H1 (cell line): ENCODE measurements around the gene ST3GAL3. TPM values are rescaled to one million over a fixed set of nuclear protein-coding genes. Genes with fewer than 3 reads are reported as not detected.

Experiments
- BACH1 ChIP-seq: IDR thresholded peaks from 2 replicates; pipeline ENCODE4 v1.6.1; 2012; ENCODE audit warnings: low read length, improper control_type of control experiment
- KDM1A ChIP-seq: fragments of 200-600, 300-600 bp; sonication (generic); IDR thresholded peaks from 2 replicates; pipeline ENCODE4 v1.7.1; 2016; ENCODE audit warnings: mild to moderate bottlenecking, low read length, borderline replicate concordance
- MAFK ChIP-seq: IDR thresholded peaks from 2 replicates; pipeline ENCODE4 v1.6.1; 2012; ENCODE audit warnings: low read depth, mild to moderate bottlenecking, improper control_type of control experiment, low read length
- RFX5 ChIP-seq: IDR thresholded peaks from 2 replicates; pipeline ENCODE4 v1.6.1; 2011; ENCODE audit warnings: low read depth, low read length, improper control_type of control experiment, borderline replicate concordance
- SAP30 ChIP-seq: fragments of 300-600 bp; sonication (generic); IDR thresholded peaks from 2 replicates; pipeline ENCODE4 v1.7.1; 2012; ENCODE audit warnings: low read length, moderate library complexity, mild to moderate bottlenecking, inconsistent platforms; ENCODE audit not compliant: insufficient read depth, insufficient replicate concordance
- SIN3A ChIP-seq, 2 experiments: IDR thresholded peaks in 1 of 2; conservative IDR thresholded peaks in 1 of 2; 2 replicates each; pipeline ENCODE4 v1.6.1; 2011 to 2012; ENCODE audit warnings: low read length in 2 of 2, improper control_type of control experiment in 1 of 2, low read depth in 1 of 2, mild to moderate bottlenecking in 1 of 2
- SP1 ChIP-seq: IDR thresholded peaks from 2 replicates; pipeline ENCODE4 v1.6.1; 2011; ENCODE audit warnings: low read depth, low read length
- SRF ChIP-seq: IDR thresholded peaks from 2 replicates; pipeline ENCODE4 v1.6.1; 2011; ENCODE audit warnings: mild to moderate bottlenecking, low read depth, low read length, moderate library complexity
- ZNF274 ChIP-seq: IDR thresholded peaks from 2 replicates; pipeline ENCODE4 v1.7.0; 2012; ENCODE audit warnings: low read length, borderline replicate concordance; ENCODE audit errors: extremely low read depth
- polyA plus RNA-seq, 7 experiments: library from polyadenylated mRNA; depleted of rRNA in 3 of 7; stranded (reverse) in 5 of 7; unstranded in 2 of 7; fragments of >200 nt in 5 of 7; fragments of 200-250 nt in 2 of 7; gene quantifications; 1 replicate in 5 of 7; 2 replicates in 1 of 7; 4 replicates in 1 of 7; pipeline versions ENCODE4 v1.2.1 to v1.2.3, GENCODE V29; 2011 to 2013; ENCODE audit warnings: missing spikeins in 2 of 7, mixed read lengths in 2 of 7
- total RNA-seq: library from RNA; stranded (reverse); fragmentation: NEBNext Ultra II Directional; extraction: Animal tissue kit (Norgen Biotek cat#: 25700); gene quantifications from 2 replicates; pipeline ENCODE4 v1.2.1, GENCODE V29; 2021
- TF ChIP-seq, protein P1 (sequence below): fragments of 300-600 bp; sonication (generic); IDR thresholded peaks from 2 replicates; pipeline ENCODE4 v1.7.1; 2012; ENCODE audit warnings: low read length, moderate library complexity, mild to moderate bottlenecking, inconsistent platforms; ENCODE audit not compliant: insufficient replicate concordance

The ST3GAL3 gene
- total and polyA plus RNA-seq, 2 of the 8 experiments (the other 6 are each of a cell fraction or from before 2014, with no cell fraction given) = 6.8 to 7.0 TPM

DNA sequence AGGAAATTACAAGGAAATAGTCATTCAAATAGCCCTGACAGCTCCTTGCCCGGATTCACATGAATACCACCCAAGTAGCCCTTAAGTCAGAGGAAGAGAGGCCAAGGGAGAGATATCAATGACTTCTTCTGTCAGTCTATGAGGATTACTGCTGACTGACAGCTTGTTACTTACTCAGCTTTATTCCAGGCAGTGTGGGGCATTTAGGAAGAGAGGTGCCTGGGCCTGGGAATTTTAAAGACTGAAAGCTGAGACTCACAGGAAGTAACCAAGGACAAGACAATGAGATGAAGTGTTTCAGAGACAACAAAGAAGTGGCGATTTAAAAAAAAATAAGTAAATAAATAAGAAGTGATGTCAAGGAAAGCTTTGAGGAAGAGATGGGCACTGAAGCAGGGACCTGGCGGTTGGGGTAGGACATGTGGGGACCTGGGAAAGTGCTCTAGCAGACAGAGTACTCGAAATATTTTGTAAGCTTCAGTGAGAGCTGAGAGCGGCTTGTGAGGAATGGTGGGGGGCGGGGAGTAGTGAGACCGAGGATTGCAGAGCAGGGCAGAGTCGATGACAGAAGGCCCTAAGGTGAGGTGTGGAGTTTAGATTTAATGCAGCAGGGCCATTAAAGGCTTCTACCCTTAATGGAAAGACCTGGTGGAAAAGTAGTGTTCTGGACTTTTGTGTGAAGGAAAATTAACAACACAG lies 58.9 kb downstream of the ST3GAL3 start (continued):
- TF ChIP-seq, protein P1, sequence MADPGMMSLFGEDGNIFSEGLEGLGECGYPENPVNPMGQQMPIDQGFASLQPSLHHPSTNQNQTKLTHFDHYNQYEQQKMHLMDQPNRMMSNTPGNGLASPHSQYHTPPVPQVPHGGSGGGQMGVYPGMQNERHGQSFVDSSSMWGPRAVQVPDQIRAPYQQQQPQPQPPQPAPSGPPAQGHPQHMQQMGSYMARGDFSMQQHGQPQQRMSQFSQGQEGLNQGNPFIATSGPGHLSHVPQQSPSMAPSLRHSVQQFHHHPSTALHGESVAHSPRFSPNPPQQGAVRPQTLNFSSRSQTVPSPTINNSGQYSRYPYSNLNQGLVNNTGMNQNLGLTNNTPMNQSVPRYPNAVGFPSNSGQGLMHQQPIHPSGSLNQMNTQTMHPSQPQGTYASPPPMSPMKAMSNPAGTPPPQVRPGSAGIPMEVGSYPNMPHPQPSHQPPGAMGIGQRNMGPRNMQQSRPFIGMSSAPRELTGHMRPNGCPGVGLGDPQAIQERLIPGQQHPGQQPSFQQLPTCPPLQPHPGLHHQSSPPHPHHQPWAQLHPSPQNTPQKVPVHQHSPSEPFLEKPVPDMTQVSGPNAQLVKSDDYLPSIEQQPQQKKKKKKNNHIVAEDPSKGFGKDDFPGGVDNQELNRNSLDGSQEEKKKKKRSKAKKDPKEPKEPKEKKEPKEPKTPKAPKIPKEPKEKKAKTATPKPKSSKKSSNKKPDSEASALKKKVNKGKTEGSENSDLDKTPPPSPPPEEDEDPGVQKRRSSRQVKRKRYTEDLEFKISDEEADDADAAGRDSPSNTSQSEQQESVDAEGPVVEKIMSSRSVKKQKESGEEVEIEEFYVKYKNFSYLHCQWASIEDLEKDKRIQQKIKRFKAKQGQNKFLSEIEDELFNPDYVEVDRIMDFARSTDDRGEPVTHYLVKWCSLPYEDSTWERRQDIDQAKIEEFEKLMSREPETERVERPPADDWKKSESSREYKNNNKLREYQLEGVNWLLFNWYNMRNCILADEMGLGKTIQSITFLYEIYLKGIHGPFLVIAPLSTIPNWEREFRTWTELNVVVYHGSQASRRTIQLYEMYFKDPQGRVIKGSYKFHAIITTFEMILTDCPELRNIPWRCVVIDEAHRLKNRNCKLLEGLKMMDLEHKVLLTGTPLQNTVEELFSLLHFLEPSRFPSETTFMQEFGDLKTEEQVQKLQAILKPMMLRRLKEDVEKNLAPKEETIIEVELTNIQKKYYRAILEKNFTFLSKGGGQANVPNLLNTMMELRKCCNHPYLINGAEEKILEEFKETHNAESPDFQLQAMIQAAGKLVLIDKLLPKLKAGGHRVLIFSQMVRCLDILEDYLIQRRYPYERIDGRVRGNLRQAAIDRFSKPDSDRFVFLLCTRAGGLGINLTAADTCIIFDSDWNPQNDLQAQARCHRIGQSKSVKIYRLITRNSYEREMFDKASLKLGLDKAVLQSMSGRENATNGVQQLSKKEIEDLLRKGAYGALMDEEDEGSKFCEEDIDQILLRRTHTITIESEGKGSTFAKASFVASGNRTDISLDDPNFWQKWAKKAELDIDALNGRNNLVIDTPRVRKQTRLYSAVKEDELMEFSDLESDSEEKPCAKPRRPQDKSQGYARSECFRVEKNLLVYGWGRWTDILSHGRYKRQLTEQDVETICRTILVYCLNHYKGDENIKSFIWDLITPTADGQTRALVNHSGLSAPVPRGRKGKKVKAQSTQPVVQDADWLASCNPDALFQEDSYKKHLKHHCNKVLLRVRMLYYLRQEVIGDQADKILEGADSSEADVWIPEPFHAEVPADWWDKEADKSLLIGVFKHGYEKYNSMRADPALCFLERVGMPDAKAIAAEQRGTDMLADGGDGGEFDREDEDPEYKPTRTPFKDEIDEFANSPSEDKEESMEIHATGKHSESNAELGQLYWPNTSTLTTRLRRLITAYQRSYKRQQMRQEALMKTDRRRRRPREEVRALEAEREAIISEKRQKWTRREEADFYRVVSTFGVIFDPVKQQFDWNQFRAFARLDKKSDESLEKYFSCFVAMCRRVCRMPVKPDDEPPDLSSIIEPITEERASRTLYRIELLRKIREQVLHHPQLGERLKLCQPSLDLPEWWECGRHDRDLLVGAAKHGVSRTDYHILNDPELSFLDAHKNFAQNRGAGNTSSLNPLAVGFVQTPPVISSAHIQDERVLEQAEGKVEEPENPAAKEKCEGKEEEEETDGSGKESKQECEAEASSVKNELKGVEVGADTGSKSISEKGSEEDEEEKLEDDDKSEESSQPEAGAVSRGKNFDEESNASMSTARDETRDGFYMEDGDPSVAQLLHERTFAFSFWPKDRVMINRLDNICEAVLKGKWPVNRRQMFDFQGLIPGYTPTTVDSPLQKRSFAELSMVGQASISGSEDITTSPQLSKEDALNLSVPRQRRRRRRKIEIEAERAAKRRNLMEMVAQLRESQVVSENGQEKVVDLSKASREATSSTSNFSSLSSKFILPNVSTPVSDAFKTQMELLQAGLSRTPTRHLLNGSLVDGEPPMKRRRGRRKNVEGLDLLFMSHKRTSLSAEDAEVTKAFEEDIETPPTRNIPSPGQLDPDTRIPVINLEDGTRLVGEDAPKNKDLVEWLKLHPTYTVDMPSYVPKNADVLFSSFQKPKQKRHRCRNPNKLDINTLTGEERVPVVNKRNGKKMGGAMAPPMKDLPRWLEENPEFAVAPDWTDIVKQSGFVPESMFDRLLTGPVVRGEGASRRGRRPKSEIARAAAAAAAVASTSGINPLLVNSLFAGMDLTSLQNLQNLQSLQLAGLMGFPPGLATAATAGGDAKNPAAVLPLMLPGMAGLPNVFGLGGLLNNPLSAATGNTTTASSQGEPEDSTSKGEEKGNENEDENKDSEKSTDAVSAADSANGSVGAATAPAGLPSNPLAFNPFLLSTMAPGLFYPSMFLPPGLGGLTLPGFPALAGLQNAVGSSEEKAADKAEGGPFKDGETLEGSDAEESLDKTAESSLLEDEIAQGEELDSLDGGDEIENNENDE = peak; percentile 39
- TF ChIP-seq ZNF274 (no peak), RFX5 (no peak), SRF (0 out of 2 replicates have a peak, but pooled peaks have one; percentile 10), MAFK (peak; percentile 30; the same call in 1 of the 2 replicates), SP1 (peak; percentile 25; the same call in 1 of the 2 replicates), BACH1 (peak; percentile 53; the same call in 1 of the 2 replicates), KDM1A (no peak), SAP30 (peak; percentile 12), SIN3A (conservative IDR thresholded peaks at IDR 0.05 in 1 of 2, IDR thresholded peaks at IDR 0.05 in 1 of 2; ENCODE audit: low read depth in 1 of 2, low read length in 2 of 2) (peak in 1 of 2 experiments; percentile 68; a peak in 2 of 4 replicates)
- TF ChIP-seq, all 59 proteins: peak for 8
